HEK293 (cell line): ENCODE results near the gene UBR4.

ENCODE experiments used
- CTCF ChIA-PET: fragments of 350-600 bp; formaldehyde crosslinking; extraction: SDS; loops from one replicate; lab custom pipeline; 2021; ENCODE audit warnings: antibody characterized with exemption; lab: Yijun Ruan, JAX
- POLR2A ChIA-PET: fragments of 300-600 bp; formaldehyde crosslinking; extraction: SDS; loops from one replicate; lab custom pipeline; 2020; ENCODE audit warnings: antibody characterized with exemption, inconsistent platforms; lab: Yijun Ruan, JAX
- H3K27ac ChIP-seq: fragments of 200-500 bp; sonication (Bioruptor generic); 2 replicates; pipeline ENCODE4 v1.5.1; 2014; ENCODE audit warnings: low read depth, low read length, control low read depth, inconsistent platforms; ENCODE audit errors: extremely low read depth
- H3K36me3 ChIP-seq, 2 experiments: fragments of 200-500 bp in 1 of 2; sonication (Bioruptor generic) in 1 of 2; 1 replicate in 1 of 2; 2 replicates in 1 of 2; pipeline ENCODE4 v1.5.1; 2014 to 2017; ENCODE audit warnings: inconsistent platforms in 2 of 2, low read length in 2 of 2; ENCODE audit not compliant: control insufficient read depth in 2 of 2, insufficient read depth in 1 of 2
- H3K4me1 ChIP-seq: fragments of 200-500 bp; sonication (Bioruptor generic); 2 replicates; pipeline ENCODE4 v1.5.1; 2014; ENCODE audit warnings: mild to moderate bottlenecking, low read length, inconsistent platforms; ENCODE audit not compliant: control insufficient read depth, insufficient read depth
- H3K4me3 ChIP-seq: 2 replicates; pipeline ENCODE4 v1.5.1; 2011; ENCODE audit warnings: low read depth, mild to moderate bottlenecking, control low read depth, low read length, moderate library complexity
- H3K9me3 ChIP-seq: fragments of 200-500 bp; sonication (Bioruptor generic); 2 replicates; pipeline ENCODE4 v1.5.1; 2014; ENCODE audit warnings: low read depth, low read length, inconsistent platforms; ENCODE audit not compliant: control insufficient read depth, insufficient read depth
- ATF2 ChIP-seq: fragments of 450-650 bp; formaldehyde crosslinking; IDR thresholded peaks from 2 replicates; pipeline ENCODE4 v1.5.1; 2016; ENCODE audit warnings: missing biosample characterization, missing genetic modification characterization, low read depth
- GLI2 ChIP-seq: fragments of 450-650 bp; formaldehyde crosslinking; IDR thresholded peaks from 2 replicates; pipeline ENCODE4; 2017; ENCODE audit warnings: missing biosample characterization, missing genetic modification characterization, low read depth, borderline replicate concordance
- GLIS1 ChIP-seq: fragments of 450-650 bp; formaldehyde crosslinking; IDR thresholded peaks from 2 replicates; pipeline ENCODE4 v1.5.1; 2016; ENCODE audit warnings: missing biosample characterization, missing genetic modification characterization
- IKZF3 ChIP-seq: fragments of 450-650 bp; IDR thresholded peaks from 2 replicates; pipeline ENCODE4 v1.5.0; 2018; ENCODE audit warnings: missing biosample characterization, mild to moderate bottlenecking, missing genetic modification characterization, moderate library complexity
- PRDM6 ChIP-seq: fragments of 450-650 bp; formaldehyde crosslinking; IDR thresholded peaks from 2 replicates; pipeline ENCODE4 v1.5.1; 2017; ENCODE audit warnings: missing biosample characterization, missing genetic modification characterization
- ZBTB49 ChIP-seq: fragments of 450-650 bp; formaldehyde crosslinking; IDR thresholded peaks from 2 replicates; pipeline ENCODE4 v1.5.1; 2016; ENCODE audit warnings: missing biosample characterization, missing genetic modification characterization, low read depth
- ZNF155 ChIP-seq: fragments of 450-650 bp; formaldehyde crosslinking; IDR thresholded peaks from 2 replicates; pipeline ENCODE4 v1.5.1; 2016; ENCODE audit warnings: missing biosample characterization, missing genetic modification characterization
- ZNF302 ChIP-seq: fragments of 450-650 bp; formaldehyde crosslinking; IDR thresholded peaks from 2 replicates; pipeline ENCODE4 v1.5.1; 2016; ENCODE audit warnings: missing biosample characterization, missing genetic modification characterization, low read depth
- ZNF423 ChIP-seq: fragments of 450-650 bp; formaldehyde crosslinking; IDR thresholded peaks from 2 replicates; pipeline ENCODE4 v1.5.1; 2016; ENCODE audit warnings: missing biosample characterization, missing genetic modification characterization
- ZNF518A ChIP-seq: fragments of 450-650 bp; formaldehyde crosslinking; conservative IDR thresholded peaks from 2 replicates; pipeline ENCODE4 v1.5.1; 2016; ENCODE audit warnings: low read depth, missing biosample characterization, missing genetic modification characterization
- ZNF600 ChIP-seq: fragments of 450-650 bp; formaldehyde crosslinking; IDR thresholded peaks from 2 replicates; pipeline ENCODE4 v1.5.1; 2016; ENCODE audit warnings: missing biosample characterization, missing genetic modification characterization
- ZNF629 ChIP-seq: fragments of 450-650 bp; formaldehyde crosslinking; IDR thresholded peaks from 2 replicates; pipeline ENCODE4 v1.5.1; 2017; ENCODE audit warnings: missing biosample characterization, missing genetic modification characterization
- ZNF658 ChIP-seq: fragments of 450-650 bp; formaldehyde crosslinking; IDR thresholded peaks from 2 replicates; pipeline ENCODE4; 2016; ENCODE audit warnings: missing biosample characterization, missing genetic modification characterization
- ZNF701 ChIP-seq: fragments of 450-650 bp; formaldehyde crosslinking; IDR thresholded peaks from 2 replicates; pipeline ENCODE4 v1.5.1; 2016; ENCODE audit warnings: missing biosample characterization, missing genetic modification characterization
- ZSCAN16 ChIP-seq: fragments of 450-650 bp; formaldehyde crosslinking; IDR thresholded peaks from 2 replicates; pipeline ENCODE4 v1.5.1; 2016; ENCODE audit warnings: missing biosample characterization, missing genetic modification characterization

Gene UBR4

GRCh38 chr1:19191811-19192210, 18.3 kb downstream of the UBR4 start (continued):
- TF ChIP-seq ZNF518A (tag by site-specific recombination) (no peak), ZNF701 (tag by site-specific recombination) (no peak), ZNF600 (tag by site-specific recombination) (no peak), ZBTB49 (tag by site-specific recombination) (no peak), ZNF658 (tag by site-specific recombination) (no peak), IKZF3 (tag by site-specific recombination) (no peak), ZNF155 (tag by site-specific recombination) (no peak), GLIS1 (tag by site-specific recombination) (no peak), GLI2 (tag by site-specific recombination) (no peak), ZNF302 (tag by site-specific recombination) (no peak), PRDM6 (no peak), ZSCAN16 (no peak)

GRCh38 chr1:19190468-19190867, 19.6 kb downstream of the UBR4 start:
- POLR2A ChIA-PET, result no interaction called here
- TF ChIP-seq ZNF423 (tag by site-specific recombination) (no peak), ZNF629 (tag by site-specific recombination) (peak; percentile 73), ATF2 (peak; percentile 87)
- TF ChIP-seq, all 188 proteins: peak for 2
- CTCF ChIA-PET, result no interaction called here
- Histone ChIP-seq H3K4me1 (no peaks in the 10 kb centered on the region), H3K36me3 (peaks cover 69 to 86% of the 10 kb centered on the region in 2 experiments), H3K9me3 (no peaks in the 10 kb centered on the region), H3K4me3 (no peak overlapping the region), H3K27ac (no peak overlapping the region)
